Measurements from ENCODE around the gene SH2D2A. TPM values are rescaled to one million over a fixed set of nuclear protein-coding genes. Genes with fewer than 3 reads are reported as not detected.
A peak's percentile ranks its signal among the peaks of the same experiment; 100 is the strongest.

Gene SH2D2A
- total RNA-seq, 1 donor from 2014 or later = not detected

DNA sequence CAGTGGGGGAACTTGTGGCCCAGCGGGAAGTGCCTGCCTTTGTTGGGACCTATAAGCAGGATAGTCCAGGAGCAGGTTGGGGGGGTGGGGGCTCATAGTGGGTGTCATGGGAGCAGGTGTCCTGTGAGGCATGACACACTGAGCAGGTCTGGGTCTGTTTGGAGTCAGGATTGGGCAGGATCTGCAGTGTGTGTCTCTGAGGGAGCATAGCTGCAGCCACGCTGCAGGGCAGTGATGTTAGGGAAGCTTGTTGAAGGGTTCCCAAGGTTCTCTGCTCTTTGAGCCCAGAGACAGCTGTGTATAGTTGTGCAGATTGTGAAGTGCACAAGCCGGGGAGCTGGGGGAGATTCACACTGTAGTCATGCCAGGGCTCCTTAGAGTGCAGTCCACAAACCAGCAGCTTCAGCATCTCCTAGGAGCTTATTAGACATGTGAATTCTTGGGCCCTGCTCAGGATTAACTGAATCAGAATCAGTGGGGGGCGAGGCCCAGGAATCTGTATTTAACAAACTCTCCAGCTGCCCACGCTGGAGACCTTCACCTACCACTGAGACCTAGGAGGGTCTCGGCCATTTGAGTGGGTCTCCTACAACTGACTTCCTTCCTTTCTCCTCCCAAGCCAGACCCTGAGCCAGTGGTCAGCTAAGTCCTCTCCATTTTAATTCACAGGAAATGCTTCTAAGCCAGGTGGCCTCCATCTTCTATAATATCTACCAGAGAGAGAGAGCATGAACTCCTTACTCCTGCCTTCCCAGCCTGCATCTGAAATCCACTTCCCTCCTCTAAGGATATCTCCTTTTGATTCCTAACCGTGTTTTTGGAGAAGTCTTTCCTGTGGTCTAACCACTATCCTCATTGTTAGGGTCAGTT lies 31.2 kb upstream of the SH2D2A start:
- no peak for DNase-seq

DNA sequence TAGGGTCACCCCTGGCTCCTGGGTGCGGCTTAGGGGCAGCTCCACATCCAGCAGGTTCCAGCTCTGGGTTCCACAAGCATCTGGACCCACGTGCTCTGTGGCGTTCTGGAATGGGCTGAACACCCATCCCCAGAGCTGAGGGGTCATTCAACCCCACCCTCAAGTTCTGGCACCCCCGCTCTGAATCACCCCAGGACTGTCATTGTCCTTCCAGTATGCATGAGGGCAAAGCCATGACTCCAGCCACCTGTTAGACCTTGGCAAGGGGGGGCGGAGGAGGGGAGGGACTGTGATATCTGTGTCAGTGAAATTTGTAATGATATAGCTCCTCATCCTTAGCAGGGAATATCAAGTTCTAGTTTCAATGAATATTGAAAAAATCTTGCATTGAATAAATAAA lies 30.0 kb upstream of the SH2D2A start:
- DNase-seq = no peak

DNA sequence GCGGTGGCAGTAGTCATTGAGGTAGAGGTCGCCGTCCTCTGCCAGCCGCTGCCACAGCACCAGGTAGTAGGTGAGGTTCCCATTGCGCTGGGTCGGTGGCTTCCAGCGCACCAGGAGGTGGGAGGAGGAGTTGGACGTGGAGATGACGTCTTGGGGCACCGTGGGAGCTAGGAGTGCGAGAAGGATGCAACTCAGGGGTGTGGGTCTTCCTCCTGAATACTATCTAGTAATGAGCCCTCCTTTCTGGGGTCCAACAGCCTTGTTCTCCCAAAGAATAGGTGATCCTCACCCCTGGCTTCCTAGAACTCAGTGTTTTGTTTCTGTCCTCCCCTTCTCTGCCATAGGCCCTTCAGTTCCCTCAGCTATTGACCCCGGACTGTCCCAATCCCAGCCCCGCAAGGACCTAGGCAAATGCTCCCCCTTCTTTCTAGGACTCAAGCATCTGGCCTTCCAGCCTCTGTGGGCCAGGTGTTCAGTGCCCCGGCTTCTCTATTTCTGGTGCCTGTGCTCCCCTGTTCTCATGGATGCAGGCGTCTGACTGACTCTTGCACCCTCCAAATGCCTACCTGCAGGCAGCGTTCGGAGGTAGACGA lies 29.4 kb upstream of the SH2D2A start:
- DNase-seq = no peak

DNA sequence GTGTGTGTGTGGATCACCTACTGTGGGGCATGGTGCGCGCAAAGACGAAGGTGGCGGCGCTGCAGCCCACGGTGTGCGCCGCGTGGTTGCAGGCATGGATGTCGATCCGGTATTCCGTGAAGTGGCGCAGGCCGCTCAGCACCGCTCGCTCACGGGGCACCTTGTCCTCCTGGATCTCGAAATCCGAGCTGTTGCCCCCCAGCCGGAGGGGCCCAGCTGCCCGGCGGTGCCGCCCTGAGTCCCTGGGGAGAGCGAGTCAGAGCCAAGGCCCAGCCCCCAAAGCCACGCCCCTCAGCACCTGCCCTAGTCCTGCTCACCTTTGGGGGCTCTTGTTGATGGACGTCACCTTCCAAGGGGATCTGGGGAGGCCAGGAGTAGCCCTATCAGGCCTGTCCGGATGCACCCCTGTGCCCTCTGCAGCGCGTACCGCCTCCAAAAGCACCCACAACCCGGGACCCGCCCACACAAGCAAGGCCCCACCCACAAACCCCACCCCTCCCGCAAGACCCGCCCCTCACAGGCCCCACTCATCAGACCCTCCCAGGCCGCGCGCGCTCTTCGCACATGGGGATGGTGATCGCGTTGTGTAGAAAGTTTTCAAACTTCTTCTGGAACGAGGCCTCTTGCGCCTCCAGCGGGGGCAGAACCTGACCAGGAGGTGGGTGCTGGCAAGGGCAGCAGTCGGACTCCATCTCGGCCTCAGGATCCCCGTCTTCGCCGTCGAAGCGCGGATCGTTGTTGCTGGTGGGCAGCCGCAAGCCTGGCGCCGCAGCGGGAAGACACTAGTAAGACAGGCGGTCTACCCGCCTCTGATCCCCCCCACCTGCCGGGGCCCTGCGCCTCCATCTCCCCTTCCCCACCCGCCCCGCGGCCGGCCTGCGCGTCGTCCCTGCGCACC lies 28.7 kb upstream of the SH2D2A start:
- peak; percentile 13 for DNase-seq

DNA sequence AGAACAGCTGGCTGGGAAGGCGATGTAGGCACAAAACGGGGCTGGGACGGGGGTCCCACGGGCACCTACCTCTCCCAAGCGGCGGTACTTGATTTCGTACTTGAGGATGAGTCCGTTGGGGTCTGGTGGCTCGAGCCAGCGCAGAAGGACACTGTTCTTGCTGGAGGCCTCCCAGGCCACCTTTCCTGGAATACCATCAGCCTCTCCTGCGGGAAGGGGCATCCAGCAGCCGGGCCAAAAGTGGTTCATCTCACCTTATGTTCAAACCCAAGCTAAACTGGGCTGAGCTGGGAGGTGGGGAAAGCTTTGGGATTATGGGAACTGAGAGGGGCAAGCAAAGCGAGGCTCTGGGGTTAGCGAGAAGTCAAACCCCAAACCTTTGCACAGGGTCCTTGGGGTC lies 28.0 kb upstream of the SH2D2A start:
- DNase-seq = no peak

DNA sequence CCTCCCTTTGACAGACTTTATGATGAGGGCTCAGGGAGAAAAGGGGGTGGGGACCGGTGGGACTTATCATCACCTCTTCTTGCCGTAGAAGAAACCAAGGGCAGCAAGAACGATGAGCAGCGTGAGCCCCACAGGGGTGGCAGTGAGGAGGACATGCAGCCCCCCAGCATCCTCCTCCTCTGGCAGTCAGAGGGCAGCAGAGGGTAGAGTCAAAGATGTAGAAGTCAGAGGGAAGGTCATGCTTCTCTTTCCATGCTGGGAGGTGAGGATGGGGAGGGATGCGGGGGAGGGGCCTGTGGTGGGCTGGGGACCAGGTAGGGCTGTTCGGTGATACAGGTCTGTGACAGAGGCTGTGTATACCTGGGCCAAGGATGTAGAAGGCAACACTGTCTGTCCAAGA lies 27.5 kb upstream of the SH2D2A start:
- DNase-seq = no peak

DNA sequence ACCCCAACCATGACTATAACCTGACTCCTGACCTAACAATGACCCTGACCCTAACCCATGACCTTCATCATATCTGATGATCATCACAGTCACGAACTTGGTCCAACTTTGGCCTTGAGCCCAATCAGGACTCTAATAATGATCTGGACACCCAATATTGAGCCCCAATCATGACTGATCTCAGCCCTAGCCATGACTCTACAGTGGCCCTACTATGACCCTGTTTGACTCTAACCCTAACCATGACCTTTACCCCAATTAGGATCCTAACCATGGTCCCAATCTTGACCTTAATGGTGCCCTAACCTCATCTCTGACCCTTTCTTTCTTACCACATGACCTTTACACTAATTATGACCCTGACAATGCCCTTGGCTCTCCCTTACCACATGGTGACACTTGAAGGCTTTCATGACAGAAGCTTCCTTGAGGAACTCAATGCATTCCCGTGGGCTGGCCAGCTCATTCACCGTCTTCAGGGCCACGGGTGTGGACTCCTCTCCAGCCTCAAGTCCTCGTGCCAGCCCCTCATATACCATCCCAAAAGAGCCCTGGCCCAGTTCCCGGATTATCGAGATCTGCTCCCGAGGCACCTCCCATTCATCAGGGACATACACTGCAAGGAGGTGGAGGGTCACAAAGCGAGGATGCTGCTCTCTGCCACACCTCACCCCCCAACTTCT lies 26.1 kb upstream of the SH2D2A start:
- no peak for DNase-seq

DNA sequence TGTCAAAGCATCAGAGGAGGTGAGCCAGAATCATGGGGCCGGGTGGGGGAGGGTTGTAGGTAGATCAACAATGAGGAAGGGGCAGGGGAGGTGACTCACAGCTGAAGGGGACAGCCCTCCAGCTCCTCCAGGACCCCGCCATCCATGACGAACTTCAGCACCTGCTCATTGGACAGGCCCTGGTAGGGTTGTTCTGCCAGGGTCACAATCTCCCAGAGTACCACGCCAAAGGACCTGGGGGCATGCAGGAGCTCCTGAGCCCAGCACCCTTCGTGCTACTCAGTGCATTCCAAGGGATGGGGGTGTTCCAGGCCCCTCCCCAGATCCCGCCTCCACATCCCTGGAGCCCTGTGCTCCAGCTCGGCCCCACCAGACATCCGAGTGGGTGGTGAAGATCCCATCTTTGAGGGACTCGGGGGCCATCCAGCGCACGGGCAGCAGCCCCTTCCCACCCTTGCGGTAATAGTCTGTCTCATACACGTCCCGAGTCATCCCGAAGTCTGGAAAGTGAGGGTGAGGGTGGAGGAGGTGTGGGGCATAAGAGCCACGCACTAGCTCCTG lies 24.7 kb upstream of the SH2D2A start:
- DNase-seq = no peak

DNA sequence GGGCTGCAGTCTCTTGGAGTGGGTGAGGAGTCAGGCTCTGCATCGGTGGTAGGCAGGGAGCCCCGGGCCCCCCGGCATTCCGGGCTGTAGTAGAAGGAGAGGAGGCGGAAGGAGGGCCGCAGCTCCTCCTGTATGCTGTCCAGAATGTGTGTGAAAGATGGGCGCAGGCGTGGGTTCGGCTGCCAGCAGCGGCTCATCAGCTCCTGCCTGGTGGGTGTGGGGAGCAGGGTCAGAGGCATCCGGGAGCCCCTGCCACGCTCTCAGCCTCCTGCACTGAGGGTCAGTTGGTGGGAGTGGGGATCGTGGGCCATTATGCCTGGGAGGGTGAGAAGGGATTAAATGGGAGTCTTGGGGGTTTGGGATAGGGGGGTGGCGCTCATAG lies 24.2 kb upstream of the SH2D2A start:
- no peak for DNase-seq

DNA sequence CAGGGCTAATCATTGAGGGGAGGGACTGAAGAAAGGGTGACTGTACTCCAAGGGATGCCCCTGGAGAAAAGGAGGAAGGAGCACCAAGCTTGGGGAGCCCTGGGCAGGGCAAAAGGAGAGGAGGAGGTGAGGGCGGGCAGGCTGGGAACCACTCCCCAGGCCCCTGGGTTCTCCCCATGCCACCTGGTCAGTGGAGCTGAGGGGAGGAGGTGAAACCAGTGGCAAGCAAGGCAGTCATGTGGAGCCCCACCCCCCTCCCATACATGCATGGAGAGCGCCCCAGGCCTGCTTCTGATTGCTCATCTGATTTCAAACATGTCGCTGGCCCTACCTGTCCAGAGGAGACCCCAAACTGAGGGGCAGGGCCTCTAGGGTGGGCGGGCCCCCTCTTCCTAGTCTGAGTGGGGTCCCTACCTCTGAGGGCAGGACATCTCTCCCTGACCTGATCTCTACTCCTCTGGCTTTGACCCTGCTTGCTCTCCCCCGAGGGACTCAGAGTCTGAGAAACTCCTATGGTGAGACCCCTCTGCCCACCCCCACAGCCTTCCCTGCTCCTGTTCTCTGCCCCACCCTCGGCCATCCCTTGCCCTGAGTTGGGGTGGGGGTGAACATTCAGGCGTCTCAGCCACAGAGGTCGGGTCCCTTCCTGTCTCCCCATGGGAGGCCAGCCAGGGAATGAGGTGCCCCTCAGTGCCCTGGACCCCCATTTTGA lies 23.7 kb upstream of the SH2D2A start:
- no peak for DNase-seq

DNA sequence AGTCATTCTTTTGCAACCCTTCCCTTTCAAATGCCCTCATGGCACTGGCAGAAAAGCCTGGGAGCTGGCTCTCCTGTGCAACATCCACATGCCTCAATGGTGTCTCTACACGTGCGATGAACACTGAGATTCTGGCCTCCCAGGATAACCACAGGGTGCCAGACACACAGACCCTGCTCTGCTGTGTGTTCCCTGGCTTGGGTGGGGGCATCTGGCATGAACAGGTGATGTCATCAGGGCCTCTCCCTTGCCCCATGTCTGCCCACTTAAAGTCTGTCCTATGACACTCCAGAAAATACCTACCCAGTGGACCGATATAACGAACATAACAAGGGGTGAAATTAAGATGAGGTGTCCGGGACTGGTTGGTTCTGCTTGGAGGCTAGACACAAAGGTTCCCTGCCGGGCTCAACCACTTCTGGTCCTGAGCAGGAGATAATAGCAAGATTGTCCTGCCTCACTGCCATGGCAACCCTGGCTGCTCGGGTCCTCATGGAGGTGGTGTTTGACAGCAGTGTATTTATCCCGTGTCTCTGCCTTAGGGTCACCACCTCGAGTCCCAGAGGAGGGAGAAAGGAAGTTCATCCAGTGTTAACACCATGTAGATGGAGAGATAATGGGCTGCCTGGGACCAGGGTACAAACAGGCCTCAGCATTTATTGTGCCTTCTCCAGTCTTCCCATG lies 22.9 kb upstream of the SH2D2A start:
- no peak for DNase-seq

DNA sequence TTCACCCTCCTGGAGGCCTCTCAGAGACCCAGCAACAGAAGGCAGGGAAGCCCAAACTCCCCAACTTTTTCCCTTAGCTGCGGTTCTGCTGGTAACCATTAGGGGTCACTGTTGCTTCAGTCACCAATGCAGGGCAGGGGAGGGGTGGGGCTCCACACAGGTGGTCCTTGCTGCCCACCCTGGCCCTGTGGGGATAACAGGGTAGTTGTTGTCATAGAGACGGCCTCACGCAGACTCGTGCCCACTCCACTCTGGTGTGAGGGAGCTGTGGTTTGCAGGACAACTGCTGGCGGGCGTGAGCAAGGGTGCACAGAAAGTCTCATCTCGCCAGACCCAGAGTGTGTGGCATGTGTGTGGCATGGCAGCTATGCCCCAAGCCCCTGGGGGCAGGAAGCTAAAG lies 22.3 kb upstream of the SH2D2A start:
- DNase-seq = peak; percentile 52

DNA sequence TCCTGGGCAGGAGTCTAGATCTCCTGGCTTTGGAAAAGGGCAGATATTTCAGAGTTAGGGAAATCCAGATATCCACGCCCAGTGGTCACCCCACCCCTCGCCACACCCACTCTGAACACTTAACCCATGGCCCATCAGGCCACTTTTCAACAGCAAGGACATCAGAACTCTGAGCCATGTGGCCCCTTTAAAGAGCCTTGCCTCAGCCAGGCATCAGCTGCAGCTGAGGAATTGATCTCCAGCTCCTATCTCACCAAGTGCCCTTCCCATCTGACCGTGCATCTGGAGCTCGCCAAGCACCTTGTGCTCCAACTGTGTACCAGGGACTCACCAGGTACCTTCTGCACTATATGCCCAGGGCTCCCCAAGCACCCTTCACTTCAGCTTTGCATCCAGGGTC lies 20.2 kb upstream of the SH2D2A start:
- no peak for DNase-seq

DNA sequence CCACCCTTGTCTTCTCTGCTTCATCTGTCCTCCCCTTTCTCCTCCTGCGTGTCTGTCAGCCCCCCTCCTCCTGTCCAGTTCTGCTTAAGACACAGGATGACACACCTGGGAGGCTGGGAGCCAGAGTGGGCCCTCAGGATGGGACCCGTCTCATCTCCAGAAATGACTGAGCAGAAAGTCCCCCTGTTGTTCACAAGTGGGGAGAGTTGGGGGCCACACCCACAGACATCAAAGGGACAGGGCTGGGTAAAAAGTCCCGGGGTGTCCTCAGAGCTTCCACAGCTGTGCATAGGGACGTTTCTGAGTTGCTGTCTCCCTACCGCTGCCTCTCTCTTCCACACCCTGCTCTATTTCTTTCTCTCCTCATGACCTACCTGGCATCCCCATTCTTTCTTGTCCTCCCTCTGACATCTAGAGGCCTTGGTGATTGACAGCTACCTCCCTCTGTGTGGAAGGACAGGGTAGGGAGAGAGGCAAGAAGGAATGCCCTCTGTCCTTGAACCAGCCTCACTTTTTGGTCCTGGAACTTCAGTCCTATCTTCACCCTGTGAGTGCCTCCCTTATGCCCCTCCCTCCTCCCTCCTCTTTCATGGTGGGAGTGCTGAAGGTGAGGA lies 19.5 kb upstream of the SH2D2A start:
- no peak for DNase-seq

DNA sequence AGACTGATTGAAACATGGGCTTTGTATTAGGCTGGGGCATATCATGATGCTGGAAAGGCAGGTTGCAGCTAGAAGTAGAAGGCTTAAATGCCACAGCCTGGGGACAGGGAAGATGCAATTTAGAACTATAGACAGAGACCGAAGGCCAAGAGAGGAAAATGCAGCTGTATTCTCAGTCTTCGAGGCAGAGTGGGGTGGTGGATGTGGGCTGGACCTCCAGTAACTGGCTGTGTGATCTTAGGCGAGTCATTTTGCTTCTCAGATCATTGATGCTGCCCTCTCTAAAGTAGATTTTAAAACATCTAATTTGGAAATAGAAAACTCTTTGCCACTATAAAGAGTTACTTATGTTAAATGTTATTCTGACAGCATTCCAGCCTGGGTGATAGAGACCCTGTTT lies 17.7 kb upstream of the SH2D2A start:
- no peak for DNase-seq

DNA sequence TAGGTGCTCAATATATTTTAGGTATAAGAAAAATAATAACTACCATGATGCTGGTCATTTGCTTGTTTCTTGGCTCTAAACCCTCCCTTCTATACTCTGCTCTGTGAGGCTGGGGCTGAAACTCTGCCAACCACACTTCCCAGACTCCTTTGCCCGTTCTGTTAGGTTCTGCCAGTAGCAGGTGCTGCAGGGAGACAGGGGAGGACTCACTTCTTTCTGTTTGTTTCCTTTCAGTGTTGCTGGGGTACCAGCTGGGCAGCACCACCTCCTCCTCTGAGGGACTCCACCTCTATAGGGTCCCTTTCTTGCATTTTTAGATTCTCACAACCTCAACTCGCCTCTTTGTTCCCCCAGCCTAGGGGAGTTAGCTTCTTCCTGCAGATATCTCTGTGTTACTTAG lies 17.0 kb upstream of the SH2D2A start:
- no peak for DNase-seq

DNA sequence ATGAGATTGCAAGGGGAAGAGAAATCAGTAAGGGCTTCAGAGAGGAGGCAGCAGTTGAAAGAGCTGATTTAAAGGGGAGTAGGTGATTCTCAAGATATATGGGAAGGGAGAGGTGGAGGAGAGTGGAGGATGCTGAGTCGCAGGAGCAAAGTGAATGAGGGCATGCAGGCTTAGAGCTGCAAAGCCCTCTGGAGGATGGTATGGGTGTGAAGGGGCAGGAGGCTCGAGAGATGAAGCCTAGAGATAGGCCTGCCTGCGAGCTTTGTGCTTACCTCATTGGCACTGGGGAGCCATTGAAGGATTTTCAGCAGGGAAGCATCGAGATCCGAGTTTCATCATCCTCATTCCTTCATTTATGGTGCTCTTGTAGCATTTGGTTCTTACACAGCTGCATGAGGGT lies 15.8 kb upstream of the SH2D2A start:
- no peak for DNase-seq

DNA sequence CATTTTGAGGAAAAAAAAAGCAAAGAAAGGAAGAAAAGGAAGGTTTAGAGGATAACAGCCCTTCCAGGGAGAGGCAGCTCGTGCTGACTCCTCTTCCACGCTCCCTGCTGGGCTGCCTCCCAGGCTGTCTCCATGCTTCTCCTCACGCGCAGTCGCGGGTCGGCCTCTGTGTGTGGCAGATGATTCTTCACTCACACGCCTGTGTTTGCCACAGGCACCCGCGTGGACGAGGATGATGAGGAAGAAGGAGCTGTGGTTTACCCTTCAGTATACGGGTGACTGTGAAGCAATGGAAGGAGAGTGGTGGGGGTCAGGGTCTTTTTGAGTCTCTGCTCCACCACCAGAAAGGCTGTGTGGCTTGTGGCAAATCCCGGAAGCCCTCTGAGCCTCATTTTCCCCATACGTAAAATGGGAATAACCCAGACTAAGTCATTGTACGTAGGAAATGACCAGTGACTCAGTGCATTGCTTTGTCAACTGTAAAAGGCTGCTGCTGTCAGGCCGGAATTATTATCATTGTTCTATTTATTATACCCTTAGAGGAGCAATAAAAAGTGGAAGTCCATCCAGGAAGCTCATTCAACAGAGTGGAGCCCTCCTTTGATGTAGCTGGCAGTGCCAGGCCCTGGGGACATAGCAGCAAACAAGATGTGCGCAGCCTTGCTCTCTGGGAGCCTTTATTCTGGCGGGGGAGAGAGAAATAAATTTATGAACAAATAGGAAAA lies 11.9 kb upstream of the SH2D2A start:
- DNase-seq = peak; percentile 69

DNA sequence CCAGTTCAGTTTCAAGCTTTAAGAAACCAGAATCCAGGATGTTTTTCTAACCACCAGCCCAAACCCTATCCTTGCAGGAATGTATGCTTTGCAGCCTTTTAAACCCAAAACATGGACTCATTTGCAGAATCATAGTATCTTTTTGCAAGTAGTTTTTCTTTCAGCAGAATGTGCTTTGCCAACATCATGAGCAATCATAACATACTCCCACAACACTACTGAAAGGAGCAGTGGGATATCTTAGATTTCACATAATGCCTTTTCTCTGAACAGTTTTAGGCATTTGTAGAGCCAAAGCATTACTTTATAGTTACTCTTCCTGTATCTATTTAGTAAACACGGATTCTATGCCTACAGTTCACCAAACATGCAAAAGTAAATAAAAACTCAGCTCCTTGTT lies 10.0 kb upstream of the SH2D2A start:
- DNase-seq = no peak

DNA sequence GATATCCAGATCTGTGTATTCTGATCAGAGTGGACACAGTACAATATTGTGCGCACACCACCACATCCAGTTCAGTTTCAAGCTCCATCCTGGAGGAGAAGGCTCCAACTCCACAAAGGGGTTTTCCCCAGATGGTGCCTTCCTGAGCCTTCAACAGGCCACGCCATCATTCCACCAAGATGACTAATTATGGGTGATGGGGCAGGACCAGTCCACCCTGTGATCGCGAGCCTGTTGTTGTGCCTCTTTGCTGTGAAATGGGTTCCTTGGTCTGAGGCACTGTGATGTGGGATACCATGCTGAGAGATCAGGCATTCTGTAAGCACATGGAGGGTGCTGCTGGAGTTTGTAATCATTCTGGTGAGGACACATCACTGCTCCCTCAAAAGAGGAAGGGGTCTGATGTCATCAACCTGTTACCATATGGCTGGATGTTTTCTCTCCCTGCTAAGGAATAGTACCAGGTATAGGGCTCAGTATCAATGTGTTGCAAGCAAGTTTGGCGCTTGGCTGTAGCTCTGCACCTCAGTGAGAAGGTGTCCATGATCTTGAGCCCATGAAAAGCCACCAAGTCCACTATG lies 6.7 kb upstream of the SH2D2A start:
- DNase-seq = no peak
